Right lung (tissue), 5 donors: ENCODE results near the gene RAB44. TPM values are rescaled to one million over a fixed set of nuclear protein-coding genes. Genes with fewer than 3 reads are reported as not detected.

ENCODE experiments used
- DNase-seq, 2 donors: peaks; one replicate each; pipeline ENCODE4 v3.0.0-alpha.2; 2013
- polyA plus RNA-seq, 5 donors: library from polyadenylated mRNA; unstranded; fragments of 120-200 nt; gene quantifications; one replicate each; pipeline versions ENCODE4 v1.2.1 to v1.2.3, GENCODE V29; 2013; ENCODE audit warnings: inconsistent platforms in 1 of 5, low replicate concordance in 1 of 5; ENCODE audit not compliant: insufficient read length in 5 of 5, insufficient read depth in 1 of 5

RAB44 gene
- polyA plus RNA-seq, 5 donors, result 0.09 to 0.17 (median 0.12) TPM

- no peak for DNase-seq
These were observed 33.1 kb downstream of the RAB44 start for GRCh38 chr6:36730424-36731380.

DNA sequence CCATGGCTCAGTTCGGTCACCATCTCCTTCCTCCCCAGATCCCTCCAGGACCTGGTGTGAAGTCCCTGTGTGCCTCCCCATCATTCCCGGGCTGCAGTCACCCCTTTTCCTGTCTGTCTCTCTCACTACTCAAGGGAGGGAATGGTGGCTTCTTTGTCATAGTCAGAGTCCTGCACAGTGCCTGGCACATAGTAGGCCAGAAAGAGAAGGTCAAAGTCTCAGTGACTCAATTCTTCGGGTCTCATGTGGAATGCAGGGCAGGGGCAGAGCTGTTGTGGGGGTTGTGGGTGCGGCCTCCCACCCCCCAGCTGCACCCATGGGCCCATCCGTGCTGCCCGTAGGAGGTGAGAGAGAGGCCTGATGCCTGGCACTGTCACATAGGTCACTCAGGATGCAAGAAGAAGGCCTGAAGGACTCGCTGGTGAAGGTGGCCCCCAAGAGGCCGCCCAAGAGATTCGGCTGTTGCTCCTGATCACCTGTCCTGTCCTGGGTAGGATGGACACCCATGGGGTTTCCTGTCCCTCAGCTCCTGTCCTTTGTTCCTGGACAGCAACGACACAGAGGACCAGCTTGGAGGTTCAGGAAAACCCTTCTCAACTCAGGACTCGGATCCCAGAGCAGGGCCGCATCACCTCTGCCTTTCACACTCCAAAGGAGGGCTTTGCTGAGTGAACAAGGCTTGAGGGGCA, 34.1 kb downstream of the RAB44 start:
- DNase-seq, result no peak

DNA sequence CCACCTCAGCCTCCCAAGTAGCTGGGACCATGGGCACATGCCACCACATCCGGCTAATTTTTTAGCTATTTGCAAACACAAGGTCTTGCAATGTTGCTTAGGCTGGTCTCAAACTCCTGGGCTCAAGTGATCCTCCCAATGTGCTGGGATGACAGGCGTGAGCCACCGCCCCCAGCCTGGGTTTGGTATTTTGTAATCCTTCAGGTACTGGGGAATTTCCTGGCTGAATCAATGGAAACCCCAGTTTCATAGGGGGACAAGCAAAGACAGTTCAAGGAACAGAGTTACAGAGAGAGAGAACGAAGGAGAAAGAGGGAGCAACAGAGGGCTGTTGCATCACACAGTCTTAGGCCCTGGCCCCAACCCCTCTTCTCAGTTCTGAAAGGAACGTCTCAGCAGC, 35.7 kb downstream of the RAB44 start:
- no peak for DNase-seq

- DNase-seq, result no peak
These were observed 36.9 kb downstream of the RAB44 start for GRCh38 chr6:36734486-36735060.

- DNase-seq, result peak; percentile 55 to 61
These were observed 37.8 kb downstream of the RAB44 start for GRCh38 chr6:36735110-36736071.

GRCh38 chr6:36737043-36737785, 39.6 kb downstream of the RAB44 start:
- no peak for DNase-seq

GRCh38 chr6:36738108-36738507, 40.5 kb downstream of the RAB44 start:
- DNase-seq, result no peak

DNA sequence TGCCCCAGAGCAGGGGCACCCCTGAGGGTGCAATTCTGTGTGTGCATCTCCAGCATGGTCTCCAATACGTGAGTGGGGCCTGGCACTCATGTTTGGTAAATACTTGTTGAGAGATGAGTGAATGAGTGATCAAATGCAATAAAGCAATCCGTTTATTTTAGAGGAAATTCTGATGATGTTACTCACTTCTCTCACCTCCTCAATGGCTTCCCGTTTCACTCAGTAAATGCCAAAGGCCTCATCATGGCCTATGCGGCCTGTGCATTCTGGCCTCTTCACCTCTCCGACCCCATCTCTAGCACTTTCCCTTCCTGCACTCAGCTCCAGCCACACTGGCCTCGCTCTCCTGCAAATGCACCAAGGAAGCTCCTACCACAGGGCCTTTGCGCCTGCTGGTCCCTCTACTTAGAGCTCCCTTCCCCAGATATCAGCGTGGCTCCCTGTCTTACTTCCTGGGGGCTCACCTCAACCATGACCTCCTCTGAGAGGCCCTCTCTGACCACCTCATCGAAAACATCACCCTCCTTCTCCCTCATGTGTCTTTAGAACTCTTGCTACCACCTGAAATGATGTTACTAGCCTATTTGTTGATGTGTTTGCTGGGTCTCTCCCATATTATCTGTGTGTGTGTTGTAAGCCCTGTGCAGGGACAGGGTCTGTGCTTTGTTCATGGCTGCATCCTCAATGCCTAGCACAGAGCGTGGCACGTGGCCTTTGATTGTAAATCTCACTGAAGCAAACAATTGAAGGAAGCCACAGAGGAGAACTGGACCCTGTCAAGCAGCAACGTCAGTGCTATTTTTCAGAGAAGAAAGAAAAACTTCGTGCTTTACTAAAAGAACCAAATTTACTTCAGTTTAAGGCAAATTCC, 42.6 kb downstream of the RAB44 start:
- no peak for DNase-seq

DNA sequence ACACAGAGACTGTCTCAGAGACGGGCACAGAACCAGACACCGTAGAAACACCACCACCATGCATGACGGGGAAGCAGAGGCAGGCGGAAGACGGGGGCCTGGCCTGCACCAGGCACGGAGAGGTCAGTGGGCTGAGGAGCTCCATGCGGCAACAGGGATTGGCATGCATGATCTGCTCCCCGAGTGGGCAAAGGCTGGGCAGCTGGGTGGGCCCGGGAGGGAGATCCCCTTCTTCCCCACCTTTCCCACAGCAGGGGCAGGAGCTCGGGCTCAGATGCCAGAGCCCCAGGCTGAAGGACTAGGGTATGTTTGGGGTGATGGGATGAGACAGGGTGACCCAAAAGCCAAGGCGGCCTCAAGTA, 43.2 kb downstream of the RAB44 start:
- DNase-seq, result no peak

GRCh38 chr6:36742146-36742545, 44.5 kb downstream of the RAB44 start:
- no peak for DNase-seq

DNA sequence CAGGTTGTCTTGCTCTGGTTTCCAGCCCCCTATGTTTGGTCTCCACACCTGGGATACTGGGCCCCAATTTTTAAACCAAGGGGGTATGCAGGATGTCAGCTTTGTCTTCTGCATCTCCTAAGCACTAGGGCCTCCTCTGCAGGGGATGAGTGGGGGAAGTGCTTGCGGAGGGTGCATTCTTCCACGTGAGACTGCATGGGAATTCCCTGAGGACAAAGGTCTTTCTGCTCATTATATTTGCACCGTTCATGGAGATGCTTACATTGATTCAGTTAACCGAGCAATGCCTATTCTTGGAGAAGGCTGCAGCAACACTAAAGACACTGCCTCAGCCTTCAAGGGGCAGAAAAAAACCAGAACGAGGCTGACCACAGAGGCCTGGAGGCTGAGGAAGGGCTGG, 45.4 kb downstream of the RAB44 start:
- DNase-seq, result no peak

DNA sequence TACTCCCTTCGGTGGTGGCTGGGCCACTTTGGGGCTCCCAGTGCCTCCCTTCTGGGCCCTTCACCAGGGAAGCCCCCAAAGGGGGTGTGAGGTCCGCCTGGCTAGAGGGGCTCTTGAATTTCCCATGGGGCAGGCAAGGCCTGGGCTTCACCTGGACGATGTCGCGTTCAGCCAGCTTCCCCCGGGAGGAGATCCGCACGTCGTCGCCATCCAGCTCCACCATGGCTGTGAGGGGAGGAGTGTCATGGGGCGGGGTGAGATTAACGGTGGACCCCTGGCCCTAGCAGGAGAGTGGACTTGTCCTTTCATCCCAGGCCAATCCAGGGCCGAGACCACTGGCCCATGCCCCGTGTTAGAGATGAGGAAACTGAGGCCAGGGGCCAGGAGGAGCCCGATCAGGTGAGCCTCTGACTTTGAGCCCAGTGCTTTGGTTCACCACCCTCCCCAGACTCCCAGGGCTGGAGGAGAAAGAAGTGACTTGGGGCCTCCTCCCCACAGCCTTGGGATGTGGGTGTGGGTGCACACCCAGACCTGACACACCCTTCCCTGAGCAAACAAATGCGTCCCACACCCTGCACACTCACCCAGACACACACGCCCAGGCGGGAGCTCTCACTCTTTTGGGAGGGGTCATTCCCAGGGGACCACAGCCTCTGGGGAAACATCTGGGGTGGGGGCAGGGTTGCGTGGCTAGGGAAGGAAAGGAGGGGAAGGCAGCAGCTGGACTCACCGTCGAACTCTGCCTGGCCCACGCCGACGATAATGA, 46.1 kb downstream of the RAB44 start:
- DNase-seq, result no peak

DNA sequence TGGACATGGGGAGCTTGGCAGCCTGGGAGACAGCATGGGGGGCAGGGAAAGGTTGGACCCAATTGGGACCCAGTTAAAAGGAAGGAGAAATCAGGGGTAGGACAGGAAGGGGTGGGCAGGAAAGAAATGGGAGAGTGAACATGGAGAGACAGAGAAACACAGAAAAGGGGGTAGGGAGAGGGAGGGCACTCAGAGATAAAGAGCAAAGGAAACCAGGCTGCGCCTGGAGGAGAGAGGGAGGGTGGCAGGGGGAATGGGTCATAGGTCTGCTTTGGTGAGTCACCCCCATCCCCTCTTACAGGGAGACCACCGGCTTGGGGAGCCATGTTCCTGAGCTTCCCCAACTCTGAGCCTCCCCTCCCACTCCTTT, 46.7 kb downstream of the RAB44 start:
- DNase-seq, result no peak

DNA sequence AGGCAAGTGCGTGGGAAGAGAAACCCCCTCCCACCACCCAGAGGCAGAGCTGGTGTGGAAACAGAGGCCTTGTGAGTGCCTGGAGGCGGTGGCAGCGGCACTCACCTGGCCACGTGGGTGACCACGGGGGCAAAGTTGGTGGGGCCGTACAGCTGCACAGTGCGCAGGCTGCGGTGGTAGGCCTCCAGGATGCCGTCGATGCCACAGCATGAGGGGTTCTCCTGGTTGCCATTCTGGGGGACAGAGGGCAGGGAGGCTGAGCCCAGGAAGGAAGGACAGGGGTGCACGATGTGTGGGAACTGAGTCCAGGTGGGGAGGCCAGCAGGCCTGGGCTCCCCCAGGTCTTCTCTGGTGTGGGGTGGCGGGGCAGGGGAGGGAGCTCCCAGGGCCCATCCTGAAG, 47.7 kb downstream of the RAB44 start:
- DNase-seq, result no peak

DNA sequence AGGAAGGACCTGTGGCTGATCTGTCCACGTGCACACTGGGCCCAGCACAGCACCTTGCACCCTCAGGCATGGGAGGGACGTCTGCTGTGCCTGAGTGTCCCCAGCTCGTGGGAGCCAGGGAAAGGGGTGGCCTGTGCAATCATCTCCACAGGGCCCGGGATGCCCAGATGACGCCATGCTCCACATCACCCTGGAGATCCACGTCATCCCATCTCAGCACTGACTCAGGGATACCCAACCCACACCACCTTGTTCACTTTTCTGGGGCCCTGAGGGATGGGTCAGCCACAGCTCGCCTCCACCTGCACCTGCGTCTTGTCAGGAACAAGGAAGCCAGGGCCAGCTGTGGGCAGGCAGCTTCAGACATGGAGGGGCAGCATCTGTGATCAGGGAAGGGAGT, 48.2 kb downstream of the RAB44 start:
- no peak for DNase-seq

DNA sequence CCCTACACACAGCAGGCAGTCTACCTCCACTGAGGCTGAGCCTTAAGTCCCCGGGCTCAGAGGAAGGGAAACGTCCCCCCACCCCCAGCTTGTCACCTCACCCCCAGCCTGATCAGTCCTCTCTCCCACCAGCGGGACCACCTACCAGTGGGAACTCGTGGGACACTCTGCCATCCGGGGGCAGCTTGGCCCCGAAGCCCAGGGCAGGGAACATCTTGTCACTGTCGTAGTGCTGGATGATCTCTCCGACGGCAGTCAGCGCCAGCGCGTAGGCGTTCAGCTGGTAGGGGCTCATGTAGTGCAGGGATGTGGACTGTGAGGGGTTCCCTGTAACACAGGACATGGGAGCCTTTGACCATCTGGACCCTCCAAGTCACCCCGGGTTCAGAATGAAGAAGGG, 48.6 kb downstream of the RAB44 start:
- no peak for DNase-seq

GRCh38 chr6:36749829-36750489, 52.3 kb downstream of the RAB44 start:
- DNase-seq, result no peak

DNA sequence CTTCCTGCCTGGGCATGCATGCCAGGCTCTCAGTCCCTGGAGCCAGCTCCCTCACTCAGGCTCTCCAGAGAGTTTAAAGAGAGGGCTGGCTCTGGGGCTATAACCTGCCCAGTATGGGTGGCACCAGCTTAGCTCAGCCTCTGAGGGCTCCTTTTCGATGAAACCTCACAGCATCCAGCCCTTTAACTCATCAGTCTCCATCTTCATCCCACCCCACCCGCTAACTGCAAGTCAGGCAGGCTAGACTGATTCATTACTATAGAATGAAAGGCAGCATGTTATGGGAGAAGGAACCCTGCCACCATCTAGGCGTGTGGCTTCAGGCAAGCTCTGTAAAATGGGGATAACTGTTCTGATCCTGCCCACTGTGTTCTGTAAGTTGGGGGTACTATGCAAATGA, 53.5 kb downstream of the RAB44 start:
- no peak for DNase-seq

DNA sequence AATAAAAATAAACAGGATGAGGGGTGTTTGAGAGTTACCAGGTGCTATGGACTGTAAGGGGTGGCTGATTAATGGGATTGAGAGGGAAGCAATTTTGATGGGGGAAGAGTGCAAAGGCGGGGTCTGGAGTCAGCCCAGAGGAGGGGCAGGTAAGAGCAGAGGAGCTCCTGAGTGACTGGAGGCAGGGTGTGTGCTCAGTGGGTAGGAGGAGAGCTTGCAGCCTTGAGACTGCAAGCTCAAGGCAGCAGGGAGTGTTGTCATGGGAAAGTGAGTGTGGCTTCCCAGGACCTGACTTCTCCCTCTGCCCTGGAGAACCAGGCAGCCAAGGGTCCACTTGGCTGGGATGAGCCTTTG, 54.2 kb downstream of the RAB44 start:
- DNase-seq, result no peak
